H9 (cell line): Measurements from ENCODE around the gene PSTPIP1. TPM values are rescaled to one million over a fixed set of nuclear protein-coding genes. Genes with fewer than 3 reads are reported as not detected.
A peak's percentile ranks its signal among the peaks of the same experiment; 100 is the strongest.

Source experiments
- DNase-seq: peaks from one replicate; pipeline ENCODE4 v3.0.0-alpha.2; 2017
- H2AFZ ChIP-seq: one replicate; pipeline ENCODE4 v1.6.1; 2013; ENCODE audit warnings: mild to moderate bottlenecking, low read length, control low read depth, moderate library complexity
- H2AK5ac ChIP-seq: 2 replicates; pipeline ENCODE4 v1.6.1; 2013; ENCODE audit warnings: low read length, control low read depth, mixed read lengths; ENCODE audit not compliant: insufficient read length
- H2BK120ac ChIP-seq: one replicate; pipeline ENCODE4 v1.6.1; 2013; ENCODE audit warnings: low read depth, mild to moderate bottlenecking, low read length, control low read depth, inconsistent platforms; ENCODE audit not compliant: poor library complexity, severe bottlenecking
- H2BK12ac ChIP-seq: 2 replicates; pipeline ENCODE4 v1.6.1; 2013; ENCODE audit warnings: low read length, control low read depth, mixed read lengths, low read depth; ENCODE audit not compliant: insufficient read length
- H2BK15ac ChIP-seq: 2 replicates; pipeline ENCODE4 v1.6.1; 2013; ENCODE audit warnings: low read depth, low read length, control low read depth
- H2BK20ac ChIP-seq: one replicate; pipeline ENCODE4 v1.6.1; 2013; ENCODE audit warnings: low read depth, mild to moderate bottlenecking, low read length, control low read depth, inconsistent platforms; ENCODE audit not compliant: poor library complexity, severe bottlenecking
- H2BK5ac ChIP-seq: 2 replicates; pipeline ENCODE4 v1.6.1; 2013; ENCODE audit warnings: low read length, control low read depth, mixed read lengths; ENCODE audit not compliant: insufficient read length
- H3K14ac ChIP-seq: 2 replicates; pipeline ENCODE4 v1.6.1; 2013; ENCODE audit warnings: low read length, control low read depth; ENCODE audit not compliant: insufficient read depth
- H3K18ac ChIP-seq: 2 replicates; pipeline ENCODE4 v1.6.1; 2013; ENCODE audit warnings: low read depth, mild to moderate bottlenecking, mixed read lengths, low read length, control low read depth; ENCODE audit not compliant: insufficient read length
- H3K23ac ChIP-seq: 2 replicates; pipeline ENCODE4 v1.6.1; 2013; ENCODE audit warnings: low read length, control low read depth, mixed read lengths, low read depth; ENCODE audit not compliant: insufficient read length
- H3K23me2 ChIP-seq: 2 replicates; pipeline ENCODE4 v1.6.1; 2013; ENCODE audit warnings: low read depth, mild to moderate bottlenecking, mixed read lengths, low read length, control low read depth; ENCODE audit not compliant: insufficient read length, poor library complexity, severe bottlenecking
- H3K27ac ChIP-seq: 2 replicates; pipeline ENCODE4 v1.5.1; 2013; ENCODE audit warnings: low read length, control low read depth, mixed read lengths, low read depth; ENCODE audit not compliant: insufficient read length
- H3K27me3 ChIP-seq: 2 replicates; pipeline ENCODE4 v1.6.1; 2013; ENCODE audit warnings: low read length, control low read depth, inconsistent platforms; ENCODE audit not compliant: insufficient read depth
- H3K4ac ChIP-seq: 2 replicates; pipeline ENCODE4 v1.6.1; 2013; ENCODE audit warnings: low read depth, mild to moderate bottlenecking, control low read depth, inconsistent platforms, low read length, moderate library complexity
- H3K4me1 ChIP-seq: 2 replicates; pipeline ENCODE4 v1.6.1; 2013; ENCODE audit warnings: low read length, control low read depth, inconsistent platforms; ENCODE audit not compliant: insufficient read depth
- H3K4me2 ChIP-seq: 2 replicates; pipeline ENCODE4 v1.6.1; 2013; ENCODE audit warnings: low read length, control low read depth, mixed read lengths; ENCODE audit not compliant: insufficient read length, insufficient read depth
- H3K56ac ChIP-seq: 2 replicates; pipeline ENCODE4 v1.6.1; 2013; ENCODE audit warnings: low read depth, mild to moderate bottlenecking, mixed read lengths, low read length, control low read depth; ENCODE audit not compliant: insufficient read length
- H3K79me1 ChIP-seq: 2 replicates; pipeline ENCODE4 v1.6.1; 2013; ENCODE audit warnings: low read depth, mild to moderate bottlenecking, moderate library complexity, low read length, control low read depth, inconsistent platforms; ENCODE audit not compliant: insufficient read depth, poor library complexity, severe bottlenecking
- H3K79me2 ChIP-seq: 2 replicates; pipeline ENCODE4 v1.6.1; 2013; ENCODE audit warnings: low read length, control low read depth, inconsistent platforms; ENCODE audit not compliant: insufficient read depth
- H3K9ac ChIP-seq: 2 replicates; pipeline ENCODE4 v1.6.1; 2013; ENCODE audit warnings: low read length, control low read depth, mixed read lengths; ENCODE audit not compliant: insufficient read length; ENCODE audit errors: extremely low read depth
- H3K9me3 ChIP-seq: one replicate; pipeline ENCODE4 v1.6.1; 2013; ENCODE audit warnings: low read depth, low read length, inconsistent platforms; ENCODE audit not compliant: control insufficient read depth
- H3T11ph ChIP-seq: one replicate; pipeline ENCODE4 v1.6.1; 2013; ENCODE audit warnings: mild to moderate bottlenecking, low read length, control low read depth, inconsistent platforms
- H4K20me1 ChIP-seq: one replicate; pipeline ENCODE4 v1.6.1; 2013; ENCODE audit not compliant: control insufficient read depth, insufficient read length, insufficient read depth
- H4K5ac ChIP-seq: 2 replicates; pipeline ENCODE4 v1.6.1; 2013; ENCODE audit warnings: low read depth, mild to moderate bottlenecking, mixed read lengths, low read length, control low read depth; ENCODE audit not compliant: insufficient read length
- H4K8ac ChIP-seq: replicated peaks from 2 replicates; pipeline ENCODE4 v1.6.1; 2013; ENCODE audit warnings: low read length, control low read depth, mixed read lengths, low read depth; ENCODE audit not compliant: insufficient read length
- H4K91ac ChIP-seq: 2 replicates; pipeline ENCODE4 v1.6.1; 2013; ENCODE audit warnings: low read depth, mild to moderate bottlenecking, moderate library complexity, mixed read lengths, low read length, control low read depth; ENCODE audit not compliant: insufficient read length
- H3K27ac Mint-ChIP-seq, 3 experiments: 2 replicates in 2 of 3; 3 replicates in 1 of 3; pipeline ENCODE4 v1.8.0; 2020 to 2021; ENCODE audit warnings: mixed read lengths in 3 of 3, mild to moderate bottlenecking in 1 of 3, moderate library complexity in 1 of 3
- H3K27me3 Mint-ChIP-seq: 2 replicates; pipeline ENCODE4 v1.8.0; 2021; ENCODE audit warnings: low read depth, mild to moderate bottlenecking, moderate library complexity, mixed read lengths
- H3K36me3 Mint-ChIP-seq, 3 experiments: 2 replicates in 2 of 3; 3 replicates in 1 of 3; pipeline ENCODE4 v1.8.0; 2020 to 2021; ENCODE audit warnings: low read depth in 3 of 3, mixed read lengths in 3 of 3; ENCODE audit not compliant: insufficient read depth in 1 of 3
- H3K4me1 Mint-ChIP-seq, 2 experiments: 2 replicates each; pipeline ENCODE4 v1.8.0; 2020; ENCODE audit warnings: mixed read lengths in 2 of 2
- H3K4me3 Mint-ChIP-seq, 2 experiments: 2 replicates in 1 of 2; 3 replicates in 1 of 2; pipeline ENCODE4 v1.8.0; 2020 to 2021; ENCODE audit warnings: mild to moderate bottlenecking in 2 of 2, mixed read lengths in 2 of 2, moderate library complexity in 1 of 2
- H3K9me3 Mint-ChIP-seq, 2 experiments: 2 replicates in 1 of 2; 3 replicates in 1 of 2; pipeline ENCODE4 v1.8.0; 2020; ENCODE audit warnings: mild to moderate bottlenecking in 2 of 2, mixed read lengths in 2 of 2, moderate library complexity in 1 of 2
- WGBS: extraction: QIAGEN DNeasy Blood & Tissue Kit; methylation state at CpG from one replicate; pipeline ENCODE4 v1.1.7; 2013; ENCODE audit warnings: missing lambda C conversion rate, low lambda C conversion rate, mixed read lengths; ENCODE audit not compliant: insufficient read length; ENCODE audit errors: extremely low coverage; 5-methylcytosine and 5-hydroxymethylcytosine counted together
- total RNA-seq: library from RNA; stranded (reverse); gene quantifications from 2 replicates; pipeline ENCODE4 v1.2.1, GENCODE V29; 2021
- TF ChIP-seq, protein P1 (sequence below): fragments of 200-600 bp; sonication (generic); conservative IDR thresholded peaks from 3 replicates; pipeline ENCODE4 v1.8.0; 2021; ENCODE audit warnings: antibody characterized with exemption, mild to moderate bottlenecking

The PSTPIP1 gene
- total RNA-seq, 1 experiment from 2014 or later, result 1.8 TPM

- Histone ChIP-seq H3K4me1 (no peaks in the 10 kb centered on the region), H3K27ac (no peak overlapping the region), H3T11ph (no peak overlapping the region), H2BK15ac (no peak overlapping the region), H3K27me3 (no peaks in the 10 kb centered on the region), H3K56ac (no peak overlapping the region), H2AFZ (no peak overlapping the region), H2BK120ac (no peak overlapping the region), H4K20me1 (no peaks in the 10 kb centered on the region), H3K9me3 (no peaks in the 10 kb centered on the region), H4K8ac (no peak overlapping the region), H3K9ac (no peak overlapping the region), H4K5ac (no peak overlapping the region), H2AK5ac (no peak overlapping the region), H3K79me1 (no peaks in the 10 kb centered on the region), H3K4me2 (no peak overlapping the region), H4K91ac (no peak overlapping the region), H2BK20ac (no peak overlapping the region), H3K79me2 (no peaks in the 10 kb centered on the region), H2BK12ac (no peak overlapping the region), H3K23ac (no peak overlapping the region), H3K14ac (no peak overlapping the region; the same call in 1 of the 2 replicates), H3K23me2 (no peaks in the 10 kb centered on the region), H3K4ac (no peak overlapping the region), H3K18ac (no peak overlapping the region), H2BK5ac (no peak overlapping the region)
- H3K9me3 Mint-ChIP-seq, result peaks cover 17 to 18% of the 10 kb centered on the region in 2 experiments
- TF ChIP-seq, protein P1, sequence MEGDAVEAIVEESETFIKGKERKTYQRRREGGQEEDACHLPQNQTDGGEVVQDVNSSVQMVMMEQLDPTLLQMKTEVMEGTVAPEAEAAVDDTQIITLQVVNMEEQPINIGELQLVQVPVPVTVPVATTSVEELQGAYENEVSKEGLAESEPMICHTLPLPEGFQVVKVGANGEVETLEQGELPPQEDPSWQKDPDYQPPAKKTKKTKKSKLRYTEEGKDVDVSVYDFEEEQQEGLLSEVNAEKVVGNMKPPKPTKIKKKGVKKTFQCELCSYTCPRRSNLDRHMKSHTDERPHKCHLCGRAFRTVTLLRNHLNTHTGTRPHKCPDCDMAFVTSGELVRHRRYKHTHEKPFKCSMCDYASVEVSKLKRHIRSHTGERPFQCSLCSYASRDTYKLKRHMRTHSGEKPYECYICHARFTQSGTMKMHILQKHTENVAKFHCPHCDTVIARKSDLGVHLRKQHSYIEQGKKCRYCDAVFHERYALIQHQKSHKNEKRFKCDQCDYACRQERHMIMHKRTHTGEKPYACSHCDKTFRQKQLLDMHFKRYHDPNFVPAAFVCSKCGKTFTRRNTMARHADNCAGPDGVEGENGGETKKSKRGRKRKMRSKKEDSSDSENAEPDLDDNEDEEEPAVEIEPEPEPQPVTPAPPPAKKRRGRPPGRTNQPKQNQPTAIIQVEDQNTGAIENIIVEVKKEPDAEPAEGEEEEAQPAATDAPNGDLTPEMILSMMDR, result no peak
- H3K4me3 Mint-ChIP-seq, result peak overlapping the region in 1 of 2 experiments; percentile 22; a peak in 2 of 5 replicates
- peaks cover 16 to 27% (median 27%) of the 10 kb centered on the region in 3 experiments for H3K36me3 Mint-ChIP-seq
- H3K27me3 Mint-ChIP-seq, result peaks cover 4% of the 10 kb centered on the region; the same call in 1 of the 2 replicates
- peaks cover 11 to 13% of the 10 kb centered on the region in 2 experiments for H3K4me1 Mint-ChIP-seq
- DNase-seq, result no peak
- no CpG with 5 or more reads among the region's 12 CpGs for WGBS
- peak overlapping the region; percentile 28 to 70 (median 62); a peak in 4 of 7 replicates for H3K27ac Mint-ChIP-seq
These were observed 42.7 kb downstream of the PSTPIP1 start for GRCh38 chr15:77037388-77038209.
